Ovary (tissue), 3 donors: Measurements from ENCODE around the gene NLGN4Y.

Experiments
- CTCF ChIP-seq, 3 donors: fragments of 450-650 bp in 2 of 3; fragments of 200-600 bp in 1 of 3; IDR thresholded peaks; one replicate each; pipeline versions ENCODE4 v1.5.1 to v1.8.0; 2016 to 2022; ENCODE audit warnings: antibody characterized with exemption in 3 of 3, mild to moderate bottlenecking in 1 of 3
- EP300 ChIP-seq: sonication (generic); formaldehyde crosslinking; IDR thresholded peaks from one replicate; pipeline ENCODE4 v1.6.1; 2017; ENCODE audit warnings: antibody characterized with exemption
- donor health status: DM: no; HTN: no; CAD: no.

GRCh38 chrY:14637551-14637950 lies 113.2 kb downstream of the NLGN4Y start:
- TF ChIP-seq CTCF (IDR thresholded peaks at IDR 0.05) (no peak), EP300 (no peak)
